ENCODE measurements around the gene CDHR1. TPM values are rescaled to one million over a fixed set of nuclear protein-coding genes. Genes with fewer than 3 reads are reported as not detected.
"Not testable (repeated sequence)": the region's sequence is repeated elsewhere in the genome, so short reads cannot be mapped to it uniquely, and the experiment has no call there.

Gene CDHR1
- 1 to 10 TPM in 1 of 3 donors, under 1 TPM in 2; 0.22 to 1.3 (median 0.28) TPM for total RNA-seq

GRCh38 chr10:84194424-84195043 lies at the start of gene CDHR1:
Gene CDHR1, plus strand, starts transcription at chr10:84194537. Its CDS starts 224 bp downstream, at chr10:84194761.
- DNase-seq (peak; percentile 23), ATAC-seq (peak; percentile 81 to 85)
- Mint-ChIP-seq H3K4me1 (ENCODE audit: low read depth) (peaks cover 20% of the 10 kb centered on the region), H3K36me3 (ENCODE audit: insufficient read depth) (no peaks in the 10 kb centered on the region), H3K27me3 (ENCODE audit: low read depth) (peaks cover 34% of the 10 kb centered on the region), H3K4me3 (peak within 1 kb of the TSS; percentile 56), H3K9me3 (no peaks in the 10 kb centered on the region)

- DNase-seq (no peak), ATAC-seq (no peak)
- Mint-ChIP-seq H3K4me1 (ENCODE audit: low read depth) (peaks cover 16% of the 10 kb centered on the region), H3K27me3 (ENCODE audit: low read depth) (no peaks in the 10 kb centered on the region), H3K36me3 (ENCODE audit: insufficient read depth) (peaks cover 47% of the 10 kb centered on the region), H3K9me3 (no peaks in the 10 kb centered on the region), H3K4me3 (no peak overlapping the region)
These were observed 47.0 kb upstream of the CDHR1 start for GRCh38 chr10:84147347-84147746.

GRCh38 chr10:84148006-84148597 lies 46.2 kb upstream of the CDHR1 start:
- not testable (repeated sequence) for ATAC-seq; H3K27me3 Mint-ChIP-seq (ENCODE audit: low read depth); H3K4me3 Mint-ChIP-seq; DNase-seq; H3K9me3 Mint-ChIP-seq
- H3K36me3 Mint-ChIP-seq (ENCODE audit: insufficient read depth) = peaks cover 47% of the 10 kb centered on the region
- peaks cover 14% of the 10 kb centered on the region for H3K4me1 Mint-ChIP-seq (ENCODE audit: low read depth)

GRCh38 chr10:84149854-84150253 lies 44.5 kb upstream of the CDHR1 start:
- Mint-ChIP-seq H3K4me3 (no peak overlapping the region), H3K36me3 (ENCODE audit: insufficient read depth) (peaks cover 44% of the 10 kb centered on the region), H3K9me3 (no peaks in the 10 kb centered on the region), H3K27me3 (ENCODE audit: low read depth) (no peaks in the 10 kb centered on the region), H3K4me1 (ENCODE audit: low read depth) (peaks cover 10% of the 10 kb centered on the region)
- ATAC-seq = no peak
- DNase-seq = no peak

GRCh38 chr10:84152769-84153168 lies 41.6 kb upstream of the CDHR1 start:
- no peak for DNase-seq
- Mint-ChIP-seq H3K4me3 (no peak overlapping the region), H3K4me1 (ENCODE audit: low read depth) (peaks cover 13% of the 10 kb centered on the region), H3K9me3 (no peaks in the 10 kb centered on the region), H3K27me3 (ENCODE audit: low read depth) (no peaks in the 10 kb centered on the region), H3K36me3 (ENCODE audit: insufficient read depth) (peaks cover 29% of the 10 kb centered on the region)
- no peak for ATAC-seq

GRCh38 chr10:84155521-84155920 lies 38.8 kb upstream of the CDHR1 start:
- Mint-ChIP-seq H3K4me3 (no peak overlapping the region), H3K9me3 (no peaks in the 10 kb centered on the region), H3K4me1 (ENCODE audit: low read depth) (peaks cover 17% of the 10 kb centered on the region), H3K27me3 (ENCODE audit: low read depth) (no peaks in the 10 kb centered on the region), H3K36me3 (ENCODE audit: insufficient read depth) (peaks cover 17% of the 10 kb centered on the region)
- DNase-seq = no peak
- no peak for ATAC-seq

- H3K4me1 Mint-ChIP-seq (ENCODE audit: low read depth) = peaks cover 17% of the 10 kb centered on the region
- no peaks in the 10 kb centered on the region for H3K27me3 Mint-ChIP-seq (ENCODE audit: low read depth)
- H3K4me3 Mint-ChIP-seq = no peak overlapping the region
- peaks cover 12% of the 10 kb centered on the region for H3K36me3 Mint-ChIP-seq (ENCODE audit: insufficient read depth)
- H3K9me3 Mint-ChIP-seq = no peaks in the 10 kb centered on the region
- ATAC-seq = no peak
- no peak for DNase-seq
These were observed 38.3 kb upstream of the CDHR1 start for GRCh38 chr10:84156009-84156408.

GRCh38 chr10:84156768-84157167 lies 37.6 kb upstream of the CDHR1 start:
- Mint-ChIP-seq H3K36me3 (ENCODE audit: insufficient read depth) (peaks cover 11% of the 10 kb centered on the region), H3K27me3 (ENCODE audit: low read depth) (peaks cover 2% of the 10 kb centered on the region), H3K4me3 (no peak overlapping the region), H3K4me1 (ENCODE audit: low read depth) (peaks cover 17% of the 10 kb centered on the region), H3K9me3 (no peaks in the 10 kb centered on the region)
- DNase-seq (peak; percentile 34), ATAC-seq (peak; percentile 94 to 98)

- DNase-seq (no peak), ATAC-seq (no peak)
- Mint-ChIP-seq H3K36me3 (ENCODE audit: insufficient read depth) (peaks cover 11% of the 10 kb centered on the region), H3K4me3 (no peak overlapping the region), H3K27me3 (ENCODE audit: low read depth) (peaks cover 3% of the 10 kb centered on the region), H3K4me1 (ENCODE audit: low read depth) (peaks cover 17% of the 10 kb centered on the region), H3K9me3 (no peaks in the 10 kb centered on the region)
These were observed 36.3 kb upstream of the CDHR1 start for GRCh38 chr10:84158061-84158460.

- H3K27me3 Mint-ChIP-seq (ENCODE audit: low read depth) = peaks cover 3% of the 10 kb centered on the region
- H3K4me1 Mint-ChIP-seq (ENCODE audit: low read depth) = peaks cover 17% of the 10 kb centered on the region
- DNase-seq = no peak
- H3K36me3 Mint-ChIP-seq (ENCODE audit: insufficient read depth) = peaks cover 9% of the 10 kb centered on the region
- no peaks in the 10 kb centered on the region for H3K9me3 Mint-ChIP-seq
- no peak for ATAC-seq
- no peak overlapping the region for H3K4me3 Mint-ChIP-seq
These were observed 35.8 kb upstream of the CDHR1 start for GRCh38 chr10:84158550-84158949.

- no peak for DNase-seq
- ATAC-seq = no peak
- Mint-ChIP-seq H3K27me3 (ENCODE audit: low read depth) (peaks cover 3% of the 10 kb centered on the region), H3K4me1 (ENCODE audit: low read depth) (peaks cover 17% of the 10 kb centered on the region), H3K4me3 (no peak overlapping the region), H3K36me3 (ENCODE audit: insufficient read depth) (peaks cover 5% of the 10 kb centered on the region), H3K9me3 (no peaks in the 10 kb centered on the region)
These were observed 35.2 kb upstream of the CDHR1 start for GRCh38 chr10:84159076-84159685.

GRCh38 chr10:84160663-84161362 lies 33.5 kb upstream of the CDHR1 start:
- no peak overlapping the region for H3K4me3 Mint-ChIP-seq

GRCh38 chr10:84163996-84164395 lies 30.3 kb upstream of the CDHR1 start:
- no peaks in the 10 kb centered on the region for H3K36me3 Mint-ChIP-seq (ENCODE audit: insufficient read depth)
- DNase-seq = no peak
- no peak overlapping the region for H3K4me3 Mint-ChIP-seq
- peaks cover 5% of the 10 kb centered on the region for H3K4me1 Mint-ChIP-seq (ENCODE audit: low read depth)
- peaks cover 3% of the 10 kb centered on the region for H3K27me3 Mint-ChIP-seq (ENCODE audit: low read depth)
- no peaks in the 10 kb centered on the region for H3K9me3 Mint-ChIP-seq
- ATAC-seq = no peak

More at GRCh38 chr10:84160663-84161362, 33.5 kb upstream of the CDHR1 start:
- Mint-ChIP-seq H3K36me3 (ENCODE audit: insufficient read depth) (no peaks in the 10 kb centered on the region), H3K27me3 (ENCODE audit: low read depth) (peaks cover 3% of the 10 kb centered on the region), H3K4me1 (ENCODE audit: low read depth) (peaks cover 17% of the 10 kb centered on the region), H3K9me3 (no peaks in the 10 kb centered on the region)
- ATAC-seq (no peak), DNase-seq (no peak)

- DNase-seq (no peak), ATAC-seq (no peak)
- Mint-ChIP-seq H3K4me3 (no peak overlapping the region), H3K4me1 (ENCODE audit: low read depth) (peaks cover 2% of the 10 kb centered on the region), H3K27me3 (ENCODE audit: low read depth) (peaks cover 3% of the 10 kb centered on the region), H3K9me3 (no peaks in the 10 kb centered on the region), H3K36me3 (ENCODE audit: insufficient read depth) (no peaks in the 10 kb centered on the region)
These were observed 29.9 kb upstream of the CDHR1 start for GRCh38 chr10:84164442-84164841.

All from activated T-cell treated with anti-CD3 and anti-CD28 coated beads, Interleukin-2, amount 50 U/mL, for 4 hours (primary cell).